GM21786 (cell line): ENCODE results near the gene COCH.
"Not testable (repeated sequence)": the region's sequence is repeated elsewhere in the genome, so short reads cannot be mapped to it uniquely, and the experiment has no call there.

Source experiments
- ATAC-seq: cut with Tn5 transposase; IDR thresholded peaks from one replicate; pipeline ENCODE4 v1.9.1; 2021; ENCODE audit not compliant: unreplicated experiment

Gene COCH

GRCh38 chr14:30874999-30875787 lies 834 bp downstream of the COCH start:
- peak; percentile 26 for ATAC-seq

- ATAC-seq = no peak
Observed at GRCh38 chr14:30875788-30876053, 1.4 kb downstream of the COCH start.

GRCh38 chr14:30876692-30877091 lies 2.3 kb downstream of the COCH start:
- ATAC-seq = no peak

GRCh38 chr14:30882431-30882830 lies 8.1 kb downstream of the COCH start:
- ATAC-seq = no peak

- no peak for ATAC-seq
Observed at GRCh38 chr14:30883508-30884294, 9.3 kb downstream of the COCH start.

- ATAC-seq = no peak
Observed at GRCh38 chr14:30884901-30885300, 10.5 kb downstream of the COCH start.

- no peak for ATAC-seq
Observed at GRCh38 chr14:30885840-30886740, 11.7 kb downstream of the COCH start.

- no peak for ATAC-seq
Observed at GRCh38 chr14:30888480-30889243, 14.3 kb downstream of the COCH start.

- no peak for ATAC-seq
Observed at GRCh38 chr14:30889244-30889594, 14.9 kb downstream of the COCH start.

- ATAC-seq = no peak
Observed at GRCh38 chr14:30893819-30894218, 19.5 kb downstream of the COCH start.

- no peak for ATAC-seq
Observed at GRCh38 chr14:30894923-30895515, 20.7 kb downstream of the COCH start.

GRCh38 chr14:30896435-30896834 lies 22.1 kb downstream of the COCH start:
- no peak for ATAC-seq

- ATAC-seq = not testable (repeated sequence)
Observed at GRCh38 chr14:30897121-30897520, 22.8 kb downstream of the COCH start.

- ATAC-seq = no peak
Observed at GRCh38 chr14:30903285-30904124, 29.1 kb downstream of the COCH start.

- ATAC-seq = no peak
Observed at GRCh38 chr14:30906752-30907658, 32.6 kb downstream of the COCH start.

- ATAC-seq = no peak
Observed at GRCh38 chr14:30907659-30908057, 33.3 kb downstream of the COCH start.

- ATAC-seq = no peak
Observed at GRCh38 chr14:30908826-30909225, 34.5 kb downstream of the COCH start.

GRCh38 chr14:30914812-30915211 lies 40.5 kb downstream of the COCH start:
- no peak for ATAC-seq

GRCh38 chr14:30915596-30915995 lies 41.2 kb downstream of the COCH start:
- no peak for ATAC-seq
